ENCODE results near the gene HMGCL. TPM values are rescaled to one million over a fixed set of nuclear protein-coding genes. Genes with fewer than 3 reads are reported as not detected.
A peak's percentile ranks its signal among the peaks of the same experiment; 100 is the strongest.
"Not testable (repeated sequence)": the region's sequence is repeated elsewhere in the genome, so short reads cannot be mapped to it uniquely, and the experiment has no call there.

HMGCL gene
- total RNA-seq, 1 donor from 2014 or later = 30.0 TPM

DNA sequence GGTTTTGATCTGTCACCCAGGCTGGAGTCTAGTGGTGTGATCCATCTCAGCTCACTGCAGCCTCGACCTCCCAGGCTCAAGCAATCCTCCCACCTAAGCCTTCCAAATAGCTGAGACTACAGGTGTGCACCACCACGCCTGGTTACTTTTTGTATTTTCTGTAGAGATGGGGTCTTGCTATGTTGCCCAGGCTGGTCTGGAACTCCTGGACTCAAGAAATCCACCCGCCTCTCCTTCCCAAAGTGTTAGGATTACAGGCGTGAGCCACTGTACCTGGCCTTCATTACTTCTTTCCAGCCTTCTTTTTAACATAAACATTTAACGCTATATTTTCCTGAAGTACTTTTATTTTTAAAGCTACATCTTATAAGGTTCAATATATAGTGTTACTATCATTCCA is 18.4 kb upstream of the HMGCL start:
- Mint-ChIP-seq H3K27ac (ENCODE audit: unreplicated experiment) (no peak overlapping the region), H3K4me3 (ENCODE audit: unreplicated experiment) (no peak overlapping the region)

DNA sequence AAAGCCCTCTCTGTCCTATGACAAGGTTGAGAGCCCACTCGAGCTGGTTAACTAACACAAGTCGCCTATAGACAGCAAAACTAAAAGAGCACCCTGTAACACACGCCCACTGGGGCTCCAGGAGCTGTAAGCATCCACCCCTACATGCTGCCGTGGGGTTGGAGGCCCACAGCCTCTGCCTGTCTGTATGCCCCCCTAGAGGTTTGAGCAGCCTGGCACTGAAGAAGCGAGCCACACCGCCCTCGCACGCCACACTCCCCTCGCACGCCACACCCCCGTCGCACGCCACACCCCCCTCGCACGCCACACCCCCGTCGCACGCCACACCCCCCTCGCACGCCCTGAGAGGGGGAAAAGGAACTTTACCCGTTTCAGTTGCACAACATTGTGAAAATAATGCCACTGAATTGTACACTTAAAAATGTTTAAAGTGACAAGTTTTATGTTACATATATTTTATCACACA is 13.2 kb upstream of the HMGCL start:
- TF ChIP-seq, protein P1, sequence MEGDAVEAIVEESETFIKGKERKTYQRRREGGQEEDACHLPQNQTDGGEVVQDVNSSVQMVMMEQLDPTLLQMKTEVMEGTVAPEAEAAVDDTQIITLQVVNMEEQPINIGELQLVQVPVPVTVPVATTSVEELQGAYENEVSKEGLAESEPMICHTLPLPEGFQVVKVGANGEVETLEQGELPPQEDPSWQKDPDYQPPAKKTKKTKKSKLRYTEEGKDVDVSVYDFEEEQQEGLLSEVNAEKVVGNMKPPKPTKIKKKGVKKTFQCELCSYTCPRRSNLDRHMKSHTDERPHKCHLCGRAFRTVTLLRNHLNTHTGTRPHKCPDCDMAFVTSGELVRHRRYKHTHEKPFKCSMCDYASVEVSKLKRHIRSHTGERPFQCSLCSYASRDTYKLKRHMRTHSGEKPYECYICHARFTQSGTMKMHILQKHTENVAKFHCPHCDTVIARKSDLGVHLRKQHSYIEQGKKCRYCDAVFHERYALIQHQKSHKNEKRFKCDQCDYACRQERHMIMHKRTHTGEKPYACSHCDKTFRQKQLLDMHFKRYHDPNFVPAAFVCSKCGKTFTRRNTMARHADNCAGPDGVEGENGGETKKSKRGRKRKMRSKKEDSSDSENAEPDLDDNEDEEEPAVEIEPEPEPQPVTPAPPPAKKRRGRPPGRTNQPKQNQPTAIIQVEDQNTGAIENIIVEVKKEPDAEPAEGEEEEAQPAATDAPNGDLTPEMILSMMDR (IDR thresholded peaks at IDR 0.05; ENCODE audit: unreplicated experiment) = no peak
- Mint-ChIP-seq H3K36me3 (ENCODE audit: low read depth, unreplicated experiment) (no peaks in the 10 kb centered on the region), H3K27me3 (ENCODE audit: unreplicated experiment) (no peaks in the 10 kb centered on the region), H3K9me3 (ENCODE audit: unreplicated experiment) (no peaks in the 10 kb centered on the region), H3K4me1 (ENCODE audit: unreplicated experiment) (peaks cover 10% of the 10 kb centered on the region), H3K4me3 (ENCODE audit: unreplicated experiment) (peak overlapping the region; percentile 77), H3K27ac (ENCODE audit: unreplicated experiment) (no peak overlapping the region)
- DNase-seq (ENCODE audit: low spot score) = peak; percentile 41

More for the DNA sequence above, 18.4 kb upstream of the HMGCL start:
- peaks cover 20% of the 10 kb centered on the region for H3K36me3 Mint-ChIP-seq (ENCODE audit: low read depth, unreplicated experiment)
- peaks cover 7% of the 10 kb centered on the region for H3K4me1 Mint-ChIP-seq (ENCODE audit: unreplicated experiment)
- DNase-seq (ENCODE audit: low spot score) = no peak
- TF ChIP-seq, protein P1 (IDR thresholded peaks at IDR 0.05; ENCODE audit: unreplicated experiment) = no peak
- no peaks in the 10 kb centered on the region for H3K27me3 Mint-ChIP-seq (ENCODE audit: unreplicated experiment)
- H3K9me3 Mint-ChIP-seq (ENCODE audit: unreplicated experiment) = peaks cover 7% of the 10 kb centered on the region

DNA sequence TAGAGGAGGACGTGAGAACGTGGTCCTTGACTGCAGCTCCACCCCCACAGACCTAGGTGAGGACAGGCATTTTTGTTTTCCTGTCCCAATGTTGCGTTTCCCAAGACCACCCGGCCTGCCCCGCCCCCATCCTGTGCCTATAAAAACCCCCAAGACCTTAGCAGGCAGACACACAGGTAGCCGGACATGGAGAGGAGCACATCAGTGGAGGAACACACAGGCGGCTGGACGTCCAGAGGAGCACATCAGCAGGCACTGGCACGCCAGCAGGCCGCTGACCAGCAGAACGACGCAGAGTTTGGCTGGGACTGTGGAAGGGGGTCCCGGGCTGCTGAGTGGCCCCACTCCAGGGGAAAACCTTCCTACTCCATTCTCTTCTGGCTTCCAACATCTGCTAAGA is 12.7 kb upstream of the HMGCL start:
- Mint-ChIP-seq H3K27ac (ENCODE audit: unreplicated experiment) (no peak overlapping the region), H3K9me3 (ENCODE audit: unreplicated experiment) (no peaks in the 10 kb centered on the region), H3K27me3 (ENCODE audit: unreplicated experiment) (no peaks in the 10 kb centered on the region), H3K4me1 (ENCODE audit: unreplicated experiment) (peaks cover 10% of the 10 kb centered on the region), H3K4me3 (ENCODE audit: unreplicated experiment) (peak overlapping the region; percentile 77), H3K36me3 (ENCODE audit: low read depth, unreplicated experiment) (no peaks in the 10 kb centered on the region)
- no peak for DNase-seq (ENCODE audit: low spot score)
- TF ChIP-seq, protein P1 (IDR thresholded peaks at IDR 0.05; ENCODE audit: unreplicated experiment) = no peak

DNA sequence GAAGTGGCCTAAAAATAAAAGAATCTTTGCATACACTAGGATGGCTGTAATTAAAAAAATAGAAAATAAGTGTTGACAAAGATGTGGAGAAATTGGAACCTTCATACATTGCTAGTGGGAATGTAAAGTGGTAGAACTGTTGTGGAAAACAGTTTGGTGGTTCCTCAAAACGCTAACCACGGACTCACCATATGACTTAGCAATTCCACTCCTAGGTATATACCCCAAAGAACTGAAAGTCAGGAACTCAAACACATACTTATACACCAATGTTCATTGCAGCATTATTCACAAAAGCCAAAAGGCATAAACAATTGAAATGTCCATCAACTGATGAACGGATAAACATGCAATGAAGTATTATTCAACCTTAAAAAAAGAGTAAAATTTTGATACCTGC is 10.8 kb upstream of the HMGCL start:
- Mint-ChIP-seq H3K27ac (ENCODE audit: unreplicated experiment) (no peak overlapping the region), H3K9me3 (ENCODE audit: unreplicated experiment) (no peaks in the 10 kb centered on the region), H3K27me3 (ENCODE audit: unreplicated experiment) (no peaks in the 10 kb centered on the region), H3K4me1 (ENCODE audit: unreplicated experiment) (peaks cover 10% of the 10 kb centered on the region), H3K4me3 (ENCODE audit: unreplicated experiment) (no peak overlapping the region), H3K36me3 (ENCODE audit: low read depth, unreplicated experiment) (no peaks in the 10 kb centered on the region)
- DNase-seq (ENCODE audit: low spot score) = no peak
- TF ChIP-seq, protein P1 (IDR thresholded peaks at IDR 0.05; ENCODE audit: unreplicated experiment) = no peak

DNA sequence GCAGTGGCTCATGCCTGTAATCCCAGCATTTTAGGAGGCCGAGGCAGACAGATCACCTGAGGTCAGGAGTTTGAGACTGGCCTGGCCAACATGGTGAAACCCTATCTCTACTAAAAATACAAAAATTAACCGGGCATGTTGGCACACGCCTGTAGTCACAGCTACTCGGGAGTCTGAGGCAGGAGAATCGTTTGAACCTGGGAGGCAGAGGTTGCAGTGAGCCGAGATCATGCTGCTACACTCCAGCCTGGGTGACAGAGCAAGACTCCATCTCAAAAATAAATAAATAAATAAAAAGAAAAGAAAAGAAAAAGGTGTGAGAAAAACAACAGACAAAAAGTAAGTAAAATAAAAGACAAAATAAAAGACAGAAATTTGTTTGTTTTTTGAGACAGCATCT is 8.9 kb upstream of the HMGCL start:
- H3K27ac Mint-ChIP-seq (ENCODE audit: unreplicated experiment); H3K27me3 Mint-ChIP-seq (ENCODE audit: unreplicated experiment); DNase-seq (ENCODE audit: low spot score); H3K9me3 Mint-ChIP-seq (ENCODE audit: unreplicated experiment); H3K36me3 Mint-ChIP-seq (ENCODE audit: low read depth, unreplicated experiment); H3K4me1 Mint-ChIP-seq (ENCODE audit: unreplicated experiment); H3K4me3 Mint-ChIP-seq (ENCODE audit: unreplicated experiment): not testable (repeated sequence)
